NCI-H1436 treated with DMSO at 0.1 percent for 48 hours (cell line): ENCODE data around the gene SYT5.
"Not testable (repeated sequence)": the region's sequence is repeated elsewhere in the genome, so short reads cannot be mapped to it uniquely, and the experiment has no call there.

Source experiments
- DNase-seq: peaks from one replicate; lab custom pipeline; 2025; lab: John Stamatoyannopoulos, UW

SYT5 gene

GRCh38 chr19:55208880-55209692 lies 29.0 kb upstream of the SYT5 start, which contains the start of gene PTPRH:
Gene PTPRH, minus strand, starts transcription at chr19:55209501. Its CDS starts 68 bp downstream, at chr19:55209433.
- no peak for DNase-seq

GRCh38 chr19:55206664-55207500 lies 26.8 kb upstream of the SYT5 start:
- DNase-seq: peak; percentile 22

- not testable (repeated sequence) for DNase-seq
These were observed 22.1 kb upstream of the SYT5 start for GRCh38 chr19:55202199-55202598.

GRCh38 chr19:55199620-55200204 lies 19.6 kb upstream of the SYT5 start:
- DNase-seq: no peak

- DNase-seq: no peak
These were observed 18.6 kb upstream of the SYT5 start for GRCh38 chr19:55198651-55199050.

- no peak for DNase-seq
These were observed 17.4 kb upstream of the SYT5 start for GRCh38 chr19:55197528-55197927.

- DNase-seq: no peak
These were observed 16.7 kb upstream of the SYT5 start for GRCh38 chr19:55196803-55197202.

GRCh38 chr19:55193481-55193880 lies 13.4 kb upstream of the SYT5 start:
- DNase-seq: no peak

GRCh38 chr19:55189403-55189835 lies 9.3 kb upstream of the SYT5 start:
- DNase-seq: no peak

- no peak for DNase-seq
These were observed 8.5 kb upstream of the SYT5 start for GRCh38 chr19:55188625-55189024.

GRCh38 chr19:55186080-55186479 lies 6.0 kb upstream of the SYT5 start:
- no peak for DNase-seq

- no peak for DNase-seq
These were observed 1.7 kb upstream of the SYT5 start for GRCh38 chr19:55181740-55182139.

- peak; percentile 80 for DNase-seq
These were observed 1.1 kb downstream of the SYT5 start for GRCh38 chr19:55178781-55179599.

- no peak for DNase-seq
These were observed 4.0 kb downstream of the SYT5 start for GRCh38 chr19:55176076-55176475.

- no peak for DNase-seq
These were observed 4.8 kb downstream of the SYT5 start for GRCh38 chr19:55175117-55175867.

- no peak for DNase-seq
These were observed 5.5 kb downstream of the SYT5 start for GRCh38 chr19:55174425-55175116.

GRCh38 chr19:55173714-55174409 lies 6.2 kb downstream of the SYT5 start:
- no peak for DNase-seq

- no peak for DNase-seq
These were observed 6.8 kb downstream of the SYT5 start for GRCh38 chr19:55173186-55173713.

GRCh38 chr19:55172741-55173140 lies 7.3 kb downstream of the SYT5 start:
- DNase-seq: no peak
